Activated T-helper 9 cell treated with anti-CD3 and anti-CD28 coated beads, Interleukin-2, amount 50 U/mL, for 16 hours (primary cell): ENCODE data around the gene MYH9.
A peak's percentile ranks its signal among the peaks of the same experiment; 100 is the strongest.

Source experiments
- DNase-seq: peaks from one replicate; pipeline ENCODE4 v3.0.0-alpha.2; 2020; ENCODE audit warnings: low read depth

Gene MYH9

GRCh38 chr22:36315325-36315724 is 72.4 kb downstream of the MYH9 start:
- DNase-seq: no peak

GRCh38 chr22:36311386-36312085 is 76.2 kb downstream of the MYH9 start:
- no peak for DNase-seq

GRCh38 chr22:36308880-36309279 is 78.9 kb downstream of the MYH9 start:
- no peak for DNase-seq

- no peak for DNase-seq
Measured at GRCh38 chr22:36306227-36306626, 81.5 kb downstream of the MYH9 start.

- DNase-seq: no peak
Measured at GRCh38 chr22:36305813-36306212, 82.0 kb downstream of the MYH9 start.

GRCh38 chr22:36304429-36304828 is 83.3 kb downstream of the MYH9 start:
- no peak for DNase-seq

GRCh38 chr22:36303874-36304273 is 83.9 kb downstream of the MYH9 start:
- DNase-seq: no peak

GRCh38 chr22:36303115-36303467 is 84.7 kb downstream of the MYH9 start:
- no peak for DNase-seq

- DNase-seq: no peak
Measured at GRCh38 chr22:36302439-36303114, 85.2 kb downstream of the MYH9 start.

GRCh38 chr22:36301851-36302250 is 85.9 kb downstream of the MYH9 start:
- no peak for DNase-seq

GRCh38 chr22:36301384-36301828 is 86.4 kb downstream of the MYH9 start:
- peak; percentile 74 for DNase-seq

- DNase-seq: no peak
Measured at GRCh38 chr22:36300396-36301212, 87.2 kb downstream of the MYH9 start.

- DNase-seq: no peak
Measured at GRCh38 chr22:36299911-36300310, 87.9 kb downstream of the MYH9 start.

GRCh38 chr22:36299295-36299694 is 88.5 kb downstream of the MYH9 start:
- DNase-seq: no peak

- DNase-seq: no peak
Measured at GRCh38 chr22:36298601-36299000, 89.2 kb downstream of the MYH9 start.

GRCh38 chr22:36298118-36298517 is 89.6 kb downstream of the MYH9 start:
- DNase-seq: no peak

- no peak for DNase-seq
Measured at GRCh38 chr22:36297568-36297967, 90.2 kb downstream of the MYH9 start.

- no peak for DNase-seq
Measured at GRCh38 chr22:36296690-36297089, 91.1 kb downstream of the MYH9 start.

GRCh38 chr22:36295247-36295646 is 92.5 kb downstream of the MYH9 start:
- DNase-seq: no peak

GRCh38 chr22:36294801-36295200 is 93.0 kb downstream of the MYH9 start:
- DNase-seq: no peak

GRCh38 chr22:36294293-36294620 is 93.5 kb downstream of the MYH9 start:
- DNase-seq: no peak

- no peak for DNase-seq
Measured at GRCh38 chr22:36293606-36294292, 94.0 kb downstream of the MYH9 start.
